K562 (cell line): Measurements from ENCODE around the gene CD1E.

Experiments used
- ATF7 ChIP-seq: fragments of 450-650 bp; IDR thresholded peaks from 2 replicates; pipeline ENCODE4 v1.7.1; 2014; ENCODE audit warnings: mild to moderate bottlenecking, moderate library complexity
- CEBPB ChIP-seq: fragments of 450-650 bp; IDR thresholded peaks from 2 replicates; pipeline ENCODE4 v1.6.1; 2016; ENCODE audit warnings: missing genetic modification characterization, missing compliant biosample characterization
- GABPA ChIP-seq: fragments of 200-800 bp; sonication (Bioruptor generic); conservative IDR thresholded peaks from 2 replicates; pipeline ENCODE4 v1.6.1; 2016; ENCODE audit warnings: low read depth, missing genetic modification characterization, missing compliant biosample characterization
- HDAC2 ChIP-seq: fragments of 450-650 bp; IDR thresholded peaks from 2 replicates; pipeline ENCODE4 v1.6.1; 2016; ENCODE audit warnings: mild to moderate bottlenecking
- KDM1A ChIP-seq, 2 experiments: fragments of 450-650 bp; IDR thresholded peaks; 2 replicates each; pipeline ENCODE4 v1.6.1; 2016; ENCODE audit warnings: mild to moderate bottlenecking in 2 of 2
- NR2C1 ChIP-seq, 2 experiments: fragments of 450-650 bp; IDR thresholded peaks; 2 replicates each; pipeline ENCODE4 v1.6.1; 2017; ENCODE audit warnings: mild to moderate bottlenecking in 2 of 2, antibody characterized with exemption in 1 of 2, inconsistent platforms in 1 of 2, missing compliant biosample characterization in 1 of 2, missing genetic modification characterization in 1 of 2
- ZNF282 ChIP-seq: sonication (generic); formaldehyde crosslinking; IDR thresholded peaks from 2 replicates; pipeline ENCODE4 v1.8.1; 2023; ENCODE audit warnings: missing genetic modification reagents
- ZNF785 ChIP-seq: fragments of 250-450 bp; sonication (Bioruptor Pico); IDR thresholded peaks from 2 replicates; pipeline ENCODE4 v1.4.0; 2020; ENCODE audit warnings: mild to moderate bottlenecking
- TF ChIP-seq, protein P1 (sequence below): sonication (generic); formaldehyde crosslinking; IDR thresholded peaks from 2 replicates; pipeline ENCODE4 v1.8.1; 2022; ENCODE audit warnings: missing genetic modification reagents
- TF ChIP-seq, protein P2 (sequence below): sonication (generic); formaldehyde crosslinking; IDR thresholded peaks from 2 replicates; pipeline ENCODE4 v1.8.1; 2023; ENCODE audit warnings: mild to moderate bottlenecking, missing genetic modification reagents, moderate library complexity
- TF ChIP-seq, protein P3 (sequence below): fragments of 450-650 bp; IDR thresholded peaks from 2 replicates; pipeline ENCODE4 v1.6.1; 2016; ENCODE audit warnings: missing biosample characterization, missing genetic modification characterization
- TF ChIP-seq, protein P4 (sequence below), 3 experiments: IDR thresholded peaks in 2 of 3; conservative IDR thresholded peaks in 1 of 3; 2 replicates each; pipeline ENCODE4 v1.5.1; 2011 to 2012; ENCODE audit warnings: low read length in 3 of 3, mild to moderate bottlenecking in 3 of 3, control low read depth in 2 of 3, improper control_type of control experiment in 1 of 3, inconsistent platforms in 1 of 3, low read depth in 1 of 3, mixed read lengths in 1 of 3, moderate library complexity in 1 of 3; ENCODE audit not compliant: insufficient read depth in 2 of 3

DNA sequence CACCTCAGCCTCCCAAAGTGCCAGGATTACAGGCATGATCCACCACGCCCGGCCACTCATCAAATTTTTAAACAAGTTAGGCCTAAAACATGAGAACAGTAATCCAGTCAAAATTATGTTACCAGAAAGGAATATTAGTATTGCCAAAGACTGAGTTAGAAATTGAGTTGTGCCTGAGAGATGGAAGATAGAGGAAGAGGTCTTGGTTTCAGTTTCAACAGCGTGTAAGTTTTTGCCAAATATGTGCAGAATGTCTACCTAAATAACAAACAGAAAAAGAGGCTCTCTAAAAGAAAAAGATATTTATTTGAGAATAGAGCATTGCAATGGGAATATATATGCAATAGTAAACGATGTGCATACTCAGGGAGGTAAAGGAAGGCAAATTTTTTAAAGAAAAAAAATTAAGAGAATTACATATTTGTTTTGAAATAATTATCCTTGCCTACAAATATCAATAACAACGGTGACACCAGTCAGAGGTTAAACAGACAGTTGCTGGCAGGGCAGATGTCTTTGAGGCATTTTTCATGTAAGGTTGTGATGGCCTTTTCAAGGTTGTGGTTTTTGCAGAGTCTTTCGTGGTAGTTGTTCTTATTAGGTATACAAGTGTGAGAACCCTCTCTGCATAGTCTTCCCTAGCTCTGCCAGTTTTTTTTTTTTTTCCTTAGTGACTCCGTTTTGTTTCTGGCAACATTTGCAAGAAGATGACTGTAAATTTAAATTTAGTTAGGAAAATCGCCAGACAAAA is 20.1 kb upstream of the CD1E start:
- no peak for TF ChIP-seq KDM1A (IDR thresholded peaks at IDR 0.05)
- TF ChIP-seq ZNF282, result no peak
- TF ChIP-seq, protein P1, sequence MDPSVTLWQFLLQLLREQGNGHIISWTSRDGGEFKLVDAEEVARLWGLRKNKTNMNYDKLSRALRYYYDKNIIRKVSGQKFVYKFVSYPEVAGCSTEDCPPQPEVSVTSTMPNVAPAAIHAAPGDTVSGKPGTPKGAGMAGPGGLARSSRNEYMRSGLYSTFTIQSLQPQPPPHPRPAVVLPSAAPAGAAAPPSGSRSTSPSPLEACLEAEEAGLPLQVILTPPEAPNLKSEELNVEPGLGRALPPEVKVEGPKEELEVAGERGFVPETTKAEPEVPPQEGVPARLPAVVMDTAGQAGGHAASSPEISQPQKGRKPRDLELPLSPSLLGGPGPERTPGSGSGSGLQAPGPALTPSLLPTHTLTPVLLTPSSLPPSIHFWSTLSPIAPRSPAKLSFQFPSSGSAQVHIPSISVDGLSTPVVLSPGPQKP (CRISPR knock-in tag), result no peak
- TF ChIP-seq, protein P2, sequence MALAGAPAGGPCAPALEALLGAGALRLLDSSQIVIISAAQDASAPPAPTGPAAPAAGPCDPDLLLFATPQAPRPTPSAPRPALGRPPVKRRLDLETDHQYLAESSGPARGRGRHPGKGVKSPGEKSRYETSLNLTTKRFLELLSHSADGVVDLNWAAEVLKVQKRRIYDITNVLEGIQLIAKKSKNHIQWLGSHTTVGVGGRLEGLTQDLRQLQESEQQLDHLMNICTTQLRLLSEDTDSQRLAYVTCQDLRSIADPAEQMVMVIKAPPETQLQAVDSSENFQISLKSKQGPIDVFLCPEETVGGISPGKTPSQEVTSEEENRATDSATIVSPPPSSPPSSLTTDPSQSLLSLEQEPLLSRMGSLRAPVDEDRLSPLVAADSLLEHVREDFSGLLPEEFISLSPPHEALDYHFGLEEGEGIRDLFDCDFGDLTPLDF, result no peak
- TF ChIP-seq ATF7, result no peak
- no peak for TF ChIP-seq HDAC2
- TF ChIP-seq GABPA (tag), result no peak
- TF ChIP-seq, protein P3, sequence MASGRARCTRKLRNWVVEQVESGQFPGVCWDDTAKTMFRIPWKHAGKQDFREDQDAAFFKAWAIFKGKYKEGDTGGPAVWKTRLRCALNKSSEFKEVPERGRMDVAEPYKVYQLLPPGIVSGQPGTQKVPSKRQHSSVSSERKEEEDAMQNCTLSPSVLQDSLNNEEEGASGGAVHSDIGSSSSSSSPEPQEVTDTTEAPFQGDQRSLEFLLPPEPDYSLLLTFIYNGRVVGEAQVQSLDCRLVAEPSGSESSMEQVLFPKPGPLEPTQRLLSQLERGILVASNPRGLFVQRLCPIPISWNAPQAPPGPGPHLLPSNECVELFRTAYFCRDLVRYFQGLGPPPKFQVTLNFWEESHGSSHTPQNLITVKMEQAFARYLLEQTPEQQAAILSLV (tag), result no peak
- no peak for TF ChIP-seq NR2C1 (IDR thresholded peaks at IDR 0.05)
- TF ChIP-seq NR2C1 (tag; IDR thresholded peaks at IDR 0.05), result no peak
- TF ChIP-seq ZNF785, result no peak
- no peak for TF ChIP-seq CEBPB (tag)
- TF ChIP-seq, protein P4, sequence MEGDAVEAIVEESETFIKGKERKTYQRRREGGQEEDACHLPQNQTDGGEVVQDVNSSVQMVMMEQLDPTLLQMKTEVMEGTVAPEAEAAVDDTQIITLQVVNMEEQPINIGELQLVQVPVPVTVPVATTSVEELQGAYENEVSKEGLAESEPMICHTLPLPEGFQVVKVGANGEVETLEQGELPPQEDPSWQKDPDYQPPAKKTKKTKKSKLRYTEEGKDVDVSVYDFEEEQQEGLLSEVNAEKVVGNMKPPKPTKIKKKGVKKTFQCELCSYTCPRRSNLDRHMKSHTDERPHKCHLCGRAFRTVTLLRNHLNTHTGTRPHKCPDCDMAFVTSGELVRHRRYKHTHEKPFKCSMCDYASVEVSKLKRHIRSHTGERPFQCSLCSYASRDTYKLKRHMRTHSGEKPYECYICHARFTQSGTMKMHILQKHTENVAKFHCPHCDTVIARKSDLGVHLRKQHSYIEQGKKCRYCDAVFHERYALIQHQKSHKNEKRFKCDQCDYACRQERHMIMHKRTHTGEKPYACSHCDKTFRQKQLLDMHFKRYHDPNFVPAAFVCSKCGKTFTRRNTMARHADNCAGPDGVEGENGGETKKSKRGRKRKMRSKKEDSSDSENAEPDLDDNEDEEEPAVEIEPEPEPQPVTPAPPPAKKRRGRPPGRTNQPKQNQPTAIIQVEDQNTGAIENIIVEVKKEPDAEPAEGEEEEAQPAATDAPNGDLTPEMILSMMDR (IDR thresholded peaks at IDR 0.05 in 2 of 3, conservative IDR thresholded peaks at IDR 0.05 in 1 of 3; ENCODE audit: insufficient read depth in 2 of 3, low read depth in 1 of 3, low read length in 3 of 3), result no peak
